ENCODE measurements around the gene SLC12A2. TPM values are rescaled to one million over a fixed set of nuclear protein-coding genes. Genes with fewer than 3 reads are reported as not detected.
A peak's percentile ranks its signal among the peaks of the same experiment; 100 is the strongest.

Gene SLC12A2
- total RNA-seq, 1 experiment from 2014 or later = 41.2 TPM

- Histone ChIP-seq H2AFZ (ENCODE audit: low read depth, low read length, poor library complexity, severe bottlenecking) (peak overlapping the region; percentile 37), H4K20me1 (ENCODE audit: insufficient read depth) (peaks cover 5% of the 10 kb centered on the region; the same call in 1 of the 2 replicates), H3K36me3 (ENCODE audit: control insufficient read depth in 1 of 2, insufficient read depth in 2 of 2, low read length in 2 of 2) (no peaks in the 10 kb centered on the region), H3K9ac (ENCODE audit: low read length) (peak overlapping the region; percentile 87), H3K79me2 (ENCODE audit: insufficient read depth, low read length) (peaks cover 80% of the 10 kb centered on the region), H3K4me1 (ENCODE audit: control insufficient read depth in 1 of 2, insufficient read depth in 2 of 2, low read length in 2 of 2) (peaks cover 14 to 25% of the 10 kb centered on the region in 2 experiments; a peak in 3 of 4 replicates), H3K4me3 (replicated peaks in 1 of 2; ENCODE audit: low read depth in 1 of 2, low read length in 2 of 2) (peak overlapping the region; percentile 70 to 75), H3K9me3 (ENCODE audit: control insufficient read depth in 1 of 2, insufficient read depth in 1 of 2, low read depth in 1 of 2, low read length in 2 of 2) (no peaks in the 10 kb centered on the region), H3K27me3 (ENCODE audit: insufficient read depth, low read length) (no peaks in the 10 kb centered on the region), H3K27ac (ENCODE audit: low read depth, low read length) (peak overlapping the region; percentile 97), H3K4me2 (ENCODE audit: low read length) (peak overlapping the region; percentile 92), H3K9me2 (ENCODE audit: insufficient read depth) (no peaks in the 10 kb centered on the region)
- POLR2A ChIA-PET = interaction anchor here (1.5 to 1.7 kb wide), 2 partner anchors 41 to 204 kb away, joined by 4 read pairs; no protein-coding TSS in a partner anchor
- ATAC-seq (peak; percentile 26), DNase-seq (ENCODE audit: low read depth, low spot score) (peak; percentile 22)
- peak; percentile 3; the same call in 1 of the 2 replicates for TF ChIP-seq RAD21 (IDR thresholded peaks at IDR 0.05; ENCODE audit: low read depth)
- TF ChIP-seq ZFX (IDR thresholded peaks at IDR 0.05) = peak; percentile 77; the same call in 1 of the 2 replicates
- TF ChIP-seq CEBPB (IDR thresholded peaks at IDR 0.05; ENCODE audit: low read depth) = no peak
- RAD21 ChIA-PET (ENCODE audit: low non-redundant PET in 1 of 2, low total read pairs in 2 of 2, uncharacterized antibody in 2 of 2, unreplicated experiment in 2 of 2) = no interaction called here
- CTCF ChIA-PET = interaction anchor here (2.2 kb wide), 1 partner anchor 204 kb away, joined by 15 read pairs; no protein-coding TSS in a partner anchor
- intact Hi-C loops (cut with micrococcal nuclease) = loop anchor here (1.0 to 5.0 kb wide), 3 partner anchors 174 to 325 kb away; no protein-coding TSS in a partner anchor
- TSS peak; percentile 45 for BruUV-seq (replicated peaks)
Observed at GRCh38 chr5:128082551-128083032, 974 bp upstream of the SLC12A2 start.

GRCh38 chr5:128083811-128084227, 253 bp downstream of the SLC12A2 start:
- Histone ChIP-seq H3K27me3 (ENCODE audit: insufficient read depth, low read length) (no peaks in the 10 kb centered on the region), H3K36me3 (ENCODE audit: control insufficient read depth in 1 of 2, insufficient read depth in 2 of 2, low read length in 2 of 2) (no peaks in the 10 kb centered on the region), H4K20me1 (ENCODE audit: insufficient read depth) (peaks cover 5% of the 10 kb centered on the region; the same call in 1 of the 2 replicates), H3K4me1 (ENCODE audit: control insufficient read depth in 1 of 2, insufficient read depth in 2 of 2, low read length in 2 of 2) (peaks cover 14 to 25% of the 10 kb centered on the region in 2 experiments; a peak in 3 of 4 replicates), H3K9me3 (ENCODE audit: control insufficient read depth in 1 of 2, insufficient read depth in 1 of 2, low read depth in 1 of 2, low read length in 2 of 2) (no peaks in the 10 kb centered on the region), H3K9ac (ENCODE audit: low read length) (peak overlapping the region; percentile 87), H3K9me2 (ENCODE audit: insufficient read depth) (no peaks in the 10 kb centered on the region), H3K27ac (ENCODE audit: low read depth, low read length) (peak overlapping the region; percentile 97), H3K4me2 (ENCODE audit: low read length) (peak overlapping the region; percentile 92), H3K79me2 (ENCODE audit: insufficient read depth, low read length) (peaks cover 86% of the 10 kb centered on the region), H3K4me3 (replicated peaks in 1 of 2; ENCODE audit: low read depth in 1 of 2, low read length in 2 of 2) (peak overlapping the region; percentile 75 to 77), H2AFZ (ENCODE audit: low read depth, low read length, poor library complexity, severe bottlenecking) (no peak overlapping the region)
- ChIA-PET CTCF (interaction anchor here (1.0 kb wide), 1 partner anchor 206 kb away, joined by 3 read pairs; no protein-coding TSS in a partner anchor), RAD21 (ENCODE audit: low non-redundant PET in 1 of 2, low total read pairs in 2 of 2, uncharacterized antibody in 2 of 2, unreplicated experiment in 2 of 2) (no interaction called here), POLR2A (interaction anchor here (1.0 kb wide), 1 partner anchor 206 kb away, joined by 3 read pairs; no protein-coding TSS in a partner anchor)
- no TSS peak for BruUV-seq (replicated peaks)
- intact Hi-C loops (cut with micrococcal nuclease) = loop anchor here (1.0 to 5.0 kb wide), 3 partner anchors 175 to 327 kb away; no protein-coding TSS in a partner anchor
- DNase-seq (ENCODE audit: low read depth, low spot score) (no peak), ATAC-seq (no peak)
- TF ChIP-seq CTCF (IDR thresholded peaks at IDR 0.05 in 2 of 3, conservative IDR thresholded peaks at IDR 0.05 in 1 of 3; ENCODE audit: borderline replicate concordance in 1 of 3, insufficient read depth in 1 of 3, low read depth in 2 of 3, low read length in 2 of 3) = peak in 1 of 3 experiments; percentile 12; a peak in 2 of 6 replicates
- no peak for TF ChIP-seq TCF7L2 (IDR thresholded peaks at IDR 0.05; ENCODE audit: borderline replicate concordance, extremely low read depth, insufficient read depth, insufficient read length)
- no peak for TF ChIP-seq FOSL1 (IDR thresholded peaks at IDR 0.05; ENCODE audit: low read depth)
- TF ChIP-seq ELF1 (IDR thresholded peaks at IDR 0.05; ENCODE audit: borderline replicate concordance, low read depth) = no peak
- TF ChIP-seq RAD21 (IDR thresholded peaks at IDR 0.05; ENCODE audit: low read depth) = peak; percentile 56
- no peak for TF ChIP-seq YY1 (IDR thresholded peaks at IDR 0.05; ENCODE audit: extremely low read depth, insufficient replicate concordance, low read depth, low read length)
- TF ChIP-seq, protein P1, sequence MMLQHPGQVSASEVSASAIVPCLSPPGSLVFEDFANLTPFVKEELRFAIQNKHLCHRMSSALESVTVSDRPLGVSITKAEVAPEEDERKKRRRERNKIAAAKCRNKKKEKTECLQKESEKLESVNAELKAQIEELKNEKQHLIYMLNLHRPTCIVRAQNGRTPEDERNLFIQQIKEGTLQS (IDR thresholded peaks at IDR 0.05) = no peak
- TF ChIP-seq REST (IDR thresholded peaks at IDR 0.05; ENCODE audit: low read depth) = no peak
- no peak for TF ChIP-seq EGR1 (IDR thresholded peaks at IDR 0.05; ENCODE audit: low read depth)
- TF ChIP-seq ZFX (IDR thresholded peaks at IDR 0.05) = peak; percentile 57; the same call in 1 of the 2 replicates
- TF ChIP-seq SP1 (IDR thresholded peaks at IDR 0.05; ENCODE audit: low read depth) = no peak
- no peak for TF ChIP-seq SIN3A (IDR thresholded peaks at IDR 0.05; ENCODE audit: low read depth)

Data from HCT116 (cell line).